LNCaP clone FGC (cell line): ENCODE results near the gene MOGAT3.

ENCODE experiments used
- DNase-seq: peaks from one replicate; pipeline ENCODE4 v3.0.0-alpha.2; 2011; ENCODE audit warnings: low read depth
- H3K4me3 ChIP-seq: 2 replicates; pipeline ENCODE4 v1.5.1; 2011; ENCODE audit warnings: mild to moderate bottlenecking, low read depth, low read length, control low read depth
- TF ChIP-seq, protein P1 (sequence below): IDR thresholded peaks from 2 replicates; pipeline ENCODE4 v1.5.1; 2012; ENCODE audit warnings: mild to moderate bottlenecking; ENCODE audit not compliant: control insufficient read depth, insufficient read depth; ENCODE audit errors: extremely low read depth

MOGAT3 gene

DNA sequence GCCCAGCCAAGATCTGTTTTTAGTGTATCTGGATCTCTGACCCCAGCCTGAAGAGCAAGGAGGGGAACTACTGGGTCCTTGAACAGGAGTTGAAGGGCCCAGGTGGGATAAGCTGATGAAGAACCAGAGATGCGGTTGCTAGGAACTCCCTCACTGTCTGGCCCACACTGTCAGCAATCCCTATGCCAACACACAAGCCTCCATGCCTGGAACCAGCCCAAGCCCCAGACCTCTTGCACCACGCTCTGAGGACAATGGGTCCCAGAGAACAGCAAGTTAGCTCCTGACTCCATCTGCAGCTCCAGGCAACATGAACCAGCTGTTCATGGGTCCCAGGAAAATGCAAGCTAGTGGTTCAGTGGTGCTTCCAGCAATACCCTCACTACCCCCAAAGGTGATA, 23.2 kb downstream of the MOGAT3 start:
- no peak for DNase-seq
- TF ChIP-seq, protein P1, sequence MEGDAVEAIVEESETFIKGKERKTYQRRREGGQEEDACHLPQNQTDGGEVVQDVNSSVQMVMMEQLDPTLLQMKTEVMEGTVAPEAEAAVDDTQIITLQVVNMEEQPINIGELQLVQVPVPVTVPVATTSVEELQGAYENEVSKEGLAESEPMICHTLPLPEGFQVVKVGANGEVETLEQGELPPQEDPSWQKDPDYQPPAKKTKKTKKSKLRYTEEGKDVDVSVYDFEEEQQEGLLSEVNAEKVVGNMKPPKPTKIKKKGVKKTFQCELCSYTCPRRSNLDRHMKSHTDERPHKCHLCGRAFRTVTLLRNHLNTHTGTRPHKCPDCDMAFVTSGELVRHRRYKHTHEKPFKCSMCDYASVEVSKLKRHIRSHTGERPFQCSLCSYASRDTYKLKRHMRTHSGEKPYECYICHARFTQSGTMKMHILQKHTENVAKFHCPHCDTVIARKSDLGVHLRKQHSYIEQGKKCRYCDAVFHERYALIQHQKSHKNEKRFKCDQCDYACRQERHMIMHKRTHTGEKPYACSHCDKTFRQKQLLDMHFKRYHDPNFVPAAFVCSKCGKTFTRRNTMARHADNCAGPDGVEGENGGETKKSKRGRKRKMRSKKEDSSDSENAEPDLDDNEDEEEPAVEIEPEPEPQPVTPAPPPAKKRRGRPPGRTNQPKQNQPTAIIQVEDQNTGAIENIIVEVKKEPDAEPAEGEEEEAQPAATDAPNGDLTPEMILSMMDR: no peak
- H3K4me3 ChIP-seq: no peak overlapping the region

DNA sequence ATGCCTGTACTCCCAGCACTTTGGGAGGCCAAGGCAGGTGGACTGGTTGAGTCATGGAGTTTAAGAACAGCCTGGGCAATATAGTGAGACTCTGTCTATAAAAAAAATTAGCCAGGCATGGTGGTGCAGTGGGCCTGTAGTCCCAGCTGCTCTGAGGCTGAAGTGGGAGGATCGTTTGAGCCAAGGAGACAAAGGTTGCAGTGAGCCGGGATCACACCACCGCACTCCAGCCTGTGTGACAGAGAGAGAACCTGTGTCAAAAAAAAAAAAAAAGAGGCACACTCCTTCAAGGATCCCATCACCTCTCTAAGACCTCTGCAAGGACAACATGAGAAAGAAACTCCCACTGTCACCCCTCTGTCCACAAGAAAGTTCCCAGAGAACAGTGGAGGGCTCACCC, 25.2 kb downstream of the MOGAT3 start:
- TF ChIP-seq, protein P1: no peak
- DNase-seq: no peak
- no peak overlapping the region for H3K4me3 ChIP-seq

DNA sequence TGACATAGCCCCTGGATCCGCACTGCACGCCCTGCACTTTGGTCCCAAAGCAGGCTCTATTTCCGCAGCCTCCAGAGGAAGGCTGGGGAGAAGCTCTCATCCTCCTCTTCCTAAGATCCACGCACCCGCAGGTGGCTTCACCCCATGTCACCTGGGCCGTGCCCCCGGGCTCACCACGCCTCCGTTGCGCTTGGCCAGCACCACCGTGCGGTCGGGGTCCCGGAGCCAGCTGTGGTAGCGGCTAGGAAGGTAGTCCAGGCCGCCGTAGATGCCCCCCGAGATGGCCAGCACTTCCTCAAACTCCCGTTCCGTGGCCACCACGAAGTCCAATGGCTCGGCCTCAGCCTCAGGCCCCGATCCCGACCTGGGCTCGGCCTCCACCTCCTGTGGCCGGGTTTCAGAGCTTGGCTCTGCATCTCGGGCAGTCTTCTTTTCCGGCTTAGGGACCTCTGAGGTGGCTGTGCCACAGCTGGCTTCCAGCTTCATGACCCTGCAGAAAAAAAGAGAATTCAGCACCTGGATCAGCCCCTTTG, 26.4 kb downstream of the MOGAT3 start:
- TF ChIP-seq, protein P1: no peak
- no peak overlapping the region for H3K4me3 ChIP-seq
- no peak for DNase-seq

DNA sequence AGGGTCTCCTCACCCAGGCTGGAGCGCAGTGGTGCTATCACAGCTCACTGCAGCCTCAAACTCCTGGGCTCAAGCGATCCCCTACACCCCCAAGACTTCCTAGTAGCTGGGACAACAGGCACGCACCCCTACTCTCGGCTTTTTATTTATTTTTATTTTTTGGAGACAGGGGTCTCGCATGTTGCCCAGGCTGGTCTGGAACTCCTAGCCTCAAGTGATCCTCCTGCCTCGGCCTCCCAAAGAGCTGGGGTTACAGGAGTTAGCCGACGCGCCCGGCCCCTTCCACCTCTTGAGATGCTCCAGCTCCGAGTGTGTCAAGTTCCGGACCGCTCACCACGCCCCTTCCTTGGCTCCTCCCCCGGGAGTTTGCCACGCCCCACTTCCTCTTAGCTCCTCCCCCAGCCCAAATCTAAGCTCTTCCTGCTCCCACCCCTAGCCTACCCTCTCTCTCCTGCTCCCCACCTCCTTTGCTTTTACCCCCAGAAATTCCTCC, 27.0 kb downstream of the MOGAT3 start:
- TF ChIP-seq, protein P1: no peak
- DNase-seq: no peak
- no peak overlapping the region for H3K4me3 ChIP-seq

DNA sequence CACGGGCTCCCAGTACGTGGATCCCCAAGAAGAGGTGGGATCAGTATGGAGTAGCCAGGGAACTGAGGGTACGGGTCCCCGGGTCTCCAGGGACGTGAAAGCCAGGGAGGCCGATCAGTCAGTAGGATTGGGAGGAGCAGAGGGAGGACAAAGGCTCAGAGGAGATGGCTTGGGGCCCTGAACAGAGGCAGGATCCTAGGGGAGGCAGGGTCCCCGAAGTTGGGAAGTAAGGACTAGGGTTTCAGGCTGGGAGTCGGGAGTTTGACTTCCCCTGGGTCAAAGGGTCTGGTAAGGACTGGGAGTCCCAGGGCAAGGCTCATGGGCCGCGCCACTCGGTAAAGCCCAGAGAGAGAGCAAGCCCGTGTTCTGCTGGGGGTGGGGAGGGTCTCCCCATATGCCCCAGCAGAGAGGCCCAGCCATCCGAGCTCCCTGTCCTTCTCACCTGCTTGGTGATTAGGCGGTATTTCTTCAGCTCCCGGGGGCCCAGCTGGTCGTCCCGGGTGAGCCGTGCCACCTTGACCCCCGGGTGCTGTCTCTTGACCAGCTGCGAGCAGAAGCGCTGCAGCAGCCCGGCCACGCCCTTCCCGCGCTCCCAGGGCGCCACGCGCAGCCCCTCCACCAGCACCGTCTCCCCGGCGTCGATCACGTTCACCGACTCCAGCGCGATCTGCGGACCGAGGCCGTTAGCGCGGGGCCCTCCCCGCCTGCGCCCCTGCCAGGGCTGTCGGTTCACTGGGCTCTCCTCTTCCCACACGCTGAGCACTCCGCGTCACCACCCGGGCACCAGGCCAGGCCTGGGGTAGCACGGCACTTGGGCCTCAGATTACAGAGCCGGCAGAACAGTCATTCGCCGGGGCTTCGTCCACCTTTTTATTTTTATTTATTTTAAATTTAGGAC, 27.7 kb downstream of the MOGAT3 start:
- TF ChIP-seq, protein P1: no peak
- H3K4me3 ChIP-seq: no peak overlapping the region
- no peak for DNase-seq

DNA sequence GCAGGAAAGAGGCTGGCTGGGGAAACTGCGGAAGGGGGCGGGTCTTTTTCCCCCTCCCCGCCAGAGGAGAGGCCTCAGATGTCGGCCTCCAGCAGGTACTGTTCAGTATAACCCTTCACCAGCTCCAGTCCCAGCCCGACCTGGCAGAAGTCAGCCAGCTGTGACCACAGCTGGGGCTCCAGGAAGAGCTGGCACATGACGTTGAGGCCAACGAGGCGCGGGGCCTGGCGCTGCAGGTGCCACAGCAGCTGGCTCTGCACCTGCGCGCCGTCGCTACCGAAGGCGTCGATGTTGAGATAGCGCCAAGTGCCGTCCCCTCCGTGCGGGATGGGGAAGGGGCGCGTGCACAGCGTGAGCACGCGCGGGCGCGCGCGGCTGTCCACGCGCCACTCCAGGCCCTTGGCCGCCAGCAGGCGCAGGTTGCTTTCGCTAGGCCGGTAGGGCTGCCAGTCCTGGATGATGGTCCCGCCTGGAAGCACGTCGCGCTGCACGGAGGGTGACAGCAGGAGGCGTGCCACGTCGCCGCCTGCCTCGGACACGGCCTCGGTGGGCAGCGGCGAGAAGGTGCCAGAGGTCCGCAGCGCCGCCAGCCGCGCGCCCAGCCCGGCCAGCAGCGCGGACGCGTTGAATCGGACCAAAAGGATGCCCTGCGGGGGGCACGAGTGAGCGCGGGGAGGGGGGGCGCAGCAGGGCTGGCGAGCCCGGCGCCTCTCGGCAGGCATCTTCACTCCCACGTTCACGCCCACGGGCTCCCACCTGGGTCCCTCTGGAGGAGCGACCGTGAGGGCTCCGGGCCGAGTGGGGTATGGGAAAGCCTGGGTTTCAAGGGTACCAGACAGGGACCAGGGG, 28.6 kb downstream of the MOGAT3 start:
- no peak overlapping the region for H3K4me3 ChIP-seq
- DNase-seq: no peak
- TF ChIP-seq, protein P1: no peak
